BLaER1 treated with 17β-estradiol and CSF1 and Interleukin-3, amounts not matched to agents 10 nM and 100 nM (cell line): ENCODE results near the gene RMDN2.

Source experiments
- H3K27ac ChIP-seq, 11 experiments: shearing (Covaris generic); formaldehyde crosslinking; 2 replicates each; pipeline ENCODE4 v1.8.1; 2022
- H3K27me3 ChIP-seq, 11 experiments: shearing (Covaris generic); formaldehyde crosslinking; 2 replicates each; pipeline ENCODE4 v1.8.1; 2022
- H3K36me3 ChIP-seq, 11 experiments: shearing (Covaris generic); formaldehyde crosslinking; 2 replicates each; pipeline ENCODE4 v1.8.1; 2022
- H3K4me1 ChIP-seq, 10 experiments: shearing (Covaris generic); formaldehyde crosslinking; 2 replicates each; pipeline ENCODE4 v1.8.1; 2022
- H3K4me2 ChIP-seq, 11 experiments: shearing (Covaris generic); formaldehyde crosslinking; 2 replicates each; pipeline ENCODE4 v1.8.1; 2022
- H3K4me3 ChIP-seq, 10 experiments: shearing (Covaris generic); formaldehyde crosslinking; 2 replicates each; pipeline ENCODE4 v1.8.1; 2022
- H3K9ac ChIP-seq, 11 experiments: shearing (Covaris generic); formaldehyde crosslinking; 2 replicates each; pipeline ENCODE4 v1.8.1; 2022
- H3K9me3 ChIP-seq, 11 experiments: shearing (Covaris generic); formaldehyde crosslinking; replicated peaks in 1 of 11; 2 replicates each; pipeline ENCODE4 v1.8.1; 2022
- H4K20me1 ChIP-seq, 11 experiments: shearing (Covaris generic); formaldehyde crosslinking; 2 replicates each; pipeline ENCODE4 v1.8.1; 2022
- Cebpa-rat ChIP-seq, 11 experiments: shearing (Covaris generic); IDR thresholded peaks; 2 replicates each; pipeline ENCODE4 v1.8.1; 2022

Gene RMDN2

DNA sequence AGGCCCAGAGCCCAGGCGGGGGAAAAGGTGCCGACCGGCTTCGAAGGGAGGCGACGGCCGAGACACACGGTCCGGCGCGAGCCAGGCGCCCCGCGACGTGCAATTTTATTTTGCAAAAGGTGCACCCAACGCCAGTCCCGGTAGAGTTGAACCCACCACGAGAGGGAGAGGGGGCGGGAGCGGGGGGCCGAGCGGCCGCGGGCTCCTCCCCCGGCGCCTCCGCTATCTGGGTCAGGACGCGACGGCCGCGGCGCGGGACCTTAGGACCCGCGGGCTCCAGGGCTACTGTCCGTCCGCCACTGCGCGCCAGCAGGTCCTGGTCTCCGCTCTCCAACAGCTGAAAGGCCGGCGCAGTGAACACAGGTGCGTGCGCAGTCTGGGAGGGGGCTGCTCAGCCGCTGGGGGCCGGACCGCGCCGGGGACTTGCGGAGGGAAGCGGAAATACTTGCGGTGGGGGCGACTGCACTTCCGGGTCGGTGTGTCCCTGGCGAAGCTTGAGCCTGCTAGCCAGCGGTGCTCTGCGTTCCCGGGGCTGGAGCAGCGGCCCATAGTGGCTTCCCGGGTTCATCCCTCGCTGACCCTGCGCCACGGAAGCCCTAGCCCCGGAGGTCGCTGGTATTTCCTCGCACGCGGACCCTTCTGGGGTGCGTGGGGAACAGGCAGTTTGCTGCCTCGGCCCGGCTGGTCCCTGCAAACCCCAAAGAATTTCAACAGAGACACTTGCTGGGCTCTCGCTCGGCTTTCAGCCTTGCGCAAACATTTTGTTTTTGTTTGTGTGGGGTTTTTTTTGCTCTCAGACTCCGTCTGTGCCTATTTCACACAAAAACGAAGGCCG is at the start of gene RMDN2:
RMDN2 (plus strand) TSS at position 225 of the 835 bp plus-strand sequence. CDS start 3,991 bp downstream, outside the sequence.
- Histone ChIP-seq H3K27ac (peak within 1 kb of the TSS; percentile 78 to 93 (median 88)), H3K9ac (peak within 1 kb of the TSS; percentile 81 to 89 (median 86)), H3K9me3 (no peaks in the 10 kb centered on the region), H3K27me3 (no peaks in the 10 kb centered on the region), H3K4me2 (peak within 1 kb of the TSS; percentile 80 to 93 (median 84)), H3K4me1 (peaks cover 14 to 41% (median 31%) of the 10 kb centered on the region in 10 experiments), H3K36me3 (peaks cover 0 to 11% (median under 1%) of the 10 kb centered on the region in 11 experiments; a peak in 4 of 22 replicates), H4K20me1 (no peaks in the 10 kb centered on the region), H3K4me3 (peak within 1 kb of the TSS; percentile 73 to 83 (median 76))
- TF ChIP-seq Cebpa-rat (IDR thresholded peaks at IDR 0.05) = peak in 9 of 11 experiments; percentile 44 to 86 (median 65); a peak in 15 of 22 replicates

DNA sequence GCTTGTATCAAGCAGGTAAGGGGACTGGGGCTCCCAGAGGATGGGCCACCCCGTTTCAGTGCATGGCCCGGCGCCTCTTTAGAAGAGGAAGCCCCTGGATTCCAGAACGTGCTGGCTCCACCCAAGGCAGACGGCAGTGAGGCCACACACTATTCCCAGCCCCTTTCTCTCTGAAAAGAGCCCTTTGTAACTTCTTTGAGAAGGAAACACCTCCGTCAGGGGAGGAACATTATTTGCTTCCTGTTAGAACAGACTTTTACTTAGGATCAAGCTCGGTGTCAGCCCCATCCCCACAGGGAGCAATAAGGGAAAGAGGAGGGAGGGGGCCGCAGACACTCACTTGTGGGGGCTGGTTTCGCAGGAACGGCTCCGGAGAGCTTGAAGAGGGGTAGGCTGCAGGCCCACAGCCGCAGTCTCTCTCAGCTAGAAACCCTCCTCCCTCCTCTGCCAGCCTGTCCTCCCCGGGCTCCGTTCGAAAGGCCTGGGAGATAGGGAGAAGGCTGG is 49.6 kb upstream of the RMDN2 start:
- peaks cover 0 to 15% (median 0%) of the 10 kb centered on the region in 11 experiments; a peak in 3 of 22 replicates for H3K27me3 ChIP-seq
- H3K4me3 ChIP-seq = no peak overlapping the region
- no peaks in the 10 kb centered on the region for H3K9me3 ChIP-seq
- no peaks in the 10 kb centered on the region for H3K36me3 ChIP-seq
- no peak overlapping the region for H3K27ac ChIP-seq
- peaks cover 6 to 41% (median 16%) of the 10 kb centered on the region in 10 experiments; a peak in 19 of 20 replicates for H3K4me1 ChIP-seq
- no peak for TF ChIP-seq Cebpa-rat (IDR thresholded peaks at IDR 0.05)
- no peaks in the 10 kb centered on the region for H4K20me1 ChIP-seq
- H3K4me2 ChIP-seq = peak overlapping the region in 4 of 11 experiments; percentile 6 to 21 (median 16); a peak in 5 of 22 replicates
- peak overlapping the region in 1 of 11 experiments; percentile 35; a peak in 1 of 22 replicates for H3K9ac ChIP-seq

GRCh38 chr2:37876227-37876626 is 48.9 kb upstream of the RMDN2 start:
- H3K4me1 ChIP-seq = peaks cover 6 to 34% (median 20%) of the 10 kb centered on the region in 10 experiments; a peak in 19 of 20 replicates
- no peaks in the 10 kb centered on the region for H3K9me3 ChIP-seq
- H3K4me3 ChIP-seq = no peak overlapping the region
- H4K20me1 ChIP-seq = no peaks in the 10 kb centered on the region
- peaks cover 0 to 18% (median 0%) of the 10 kb centered on the region in 11 experiments; a peak in 4 of 22 replicates for H3K27me3 ChIP-seq
- no peak overlapping the region for H3K4me2 ChIP-seq
- no peak overlapping the region for H3K9ac ChIP-seq
- H3K27ac ChIP-seq = no peak overlapping the region
- no peaks in the 10 kb centered on the region for H3K36me3 ChIP-seq
- no peak for TF ChIP-seq Cebpa-rat (IDR thresholded peaks at IDR 0.05)

DNA sequence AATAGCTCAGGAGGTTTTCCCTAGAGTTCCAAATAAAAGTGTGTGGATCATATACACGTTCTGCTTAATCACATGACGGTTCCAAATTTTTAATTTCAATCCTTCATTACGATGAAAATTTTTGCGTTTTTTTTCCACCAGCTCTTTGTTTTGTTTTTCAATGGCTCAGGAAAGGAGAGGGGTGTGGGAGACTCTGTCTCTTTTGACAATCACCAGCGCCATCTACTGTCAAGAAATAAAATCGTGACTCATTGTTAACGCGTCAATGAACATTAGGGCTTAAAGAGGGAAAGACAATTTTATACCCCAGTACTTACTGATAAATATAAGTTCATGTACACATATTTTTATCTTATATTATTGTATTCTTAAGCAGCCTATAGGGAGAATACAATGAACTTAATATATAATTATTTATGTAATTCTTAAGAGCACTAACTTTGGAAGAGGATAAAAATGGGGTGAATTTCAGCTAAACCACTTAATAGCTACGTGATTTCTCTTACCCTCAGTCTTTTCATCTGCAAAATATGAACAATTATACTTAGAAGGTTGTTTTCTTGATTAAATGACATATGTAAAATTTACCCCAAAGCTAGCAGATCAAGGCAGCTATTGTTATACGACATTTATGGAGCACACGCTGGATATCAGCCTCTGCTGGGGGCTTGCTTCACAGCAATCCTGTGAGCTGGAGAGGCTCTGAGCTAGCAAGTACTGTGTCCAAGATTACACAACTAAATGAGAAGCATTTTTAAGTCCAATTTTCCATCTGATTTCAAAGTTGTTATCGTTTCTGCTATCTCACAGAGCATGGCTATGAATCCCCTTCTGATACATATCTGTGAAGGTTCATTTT is 47.4 kb upstream of the RMDN2 start:
- H3K9ac ChIP-seq = no peak overlapping the region

GRCh38 chr2:37878536-37878935 is 46.6 kb upstream of the RMDN2 start:
- Histone ChIP-seq H3K4me3 (no peak overlapping the region), H3K27ac (no peak overlapping the region), H3K9me3 (no peaks in the 10 kb centered on the region), H3K4me2 (no peak overlapping the region), H3K36me3 (no peaks in the 10 kb centered on the region), H4K20me1 (no peaks in the 10 kb centered on the region), H3K27me3 (peaks cover 0 to 18% (median 0%) of the 10 kb centered on the region in 11 experiments; a peak in 4 of 22 replicates), H3K9ac (no peak overlapping the region), H3K4me1 (peaks cover 0 to 13% (median 8%) of the 10 kb centered on the region in 10 experiments; a peak in 14 of 20 replicates)
- no peak for TF ChIP-seq Cebpa-rat (IDR thresholded peaks at IDR 0.05)

More for the DNA sequence above, 47.4 kb upstream of the RMDN2 start:
- no peak for TF ChIP-seq Cebpa-rat (IDR thresholded peaks at IDR 0.05)
- no peak overlapping the region for H3K27ac ChIP-seq
- peak overlapping the region in 1 of 11 experiments; percentile 33; a peak in 2 of 22 replicates for H3K4me2 ChIP-seq
- no peaks in the 10 kb centered on the region for H4K20me1 ChIP-seq
- no peak overlapping the region for H3K4me3 ChIP-seq
- H3K36me3 ChIP-seq = no peaks in the 10 kb centered on the region
- H3K9me3 ChIP-seq = no peaks in the 10 kb centered on the region
- H3K4me1 ChIP-seq = peaks cover 6 to 21% (median 16%) of the 10 kb centered on the region in 10 experiments; a peak in 18 of 20 replicates
- peaks cover 0 to 18% (median 0%) of the 10 kb centered on the region in 11 experiments; a peak in 4 of 22 replicates for H3K27me3 ChIP-seq

- no peak for TF ChIP-seq Cebpa-rat (IDR thresholded peaks at IDR 0.05)
- Histone ChIP-seq H3K27me3 (peaks cover 0 to 8% (median 0%) of the 10 kb centered on the region in 11 experiments; a peak in 3 of 22 replicates), H3K9ac (no peak overlapping the region), H3K4me2 (peak overlapping the region in 6 of 11 experiments; percentile 15 to 54 (median 32); a peak in 6 of 22 replicates), H3K9me3 (no peaks in the 10 kb centered on the region), H3K4me1 (peaks cover 0 to 11% (median 5%) of the 10 kb centered on the region in 10 experiments; a peak in 11 of 20 replicates), H3K4me3 (no peak overlapping the region), H4K20me1 (no peaks in the 10 kb centered on the region), H3K36me3 (no peaks in the 10 kb centered on the region), H3K27ac (no peak overlapping the region)
Observed at GRCh38 chr2:37880551-37880950, 44.5 kb upstream of the RMDN2 start.

DNA sequence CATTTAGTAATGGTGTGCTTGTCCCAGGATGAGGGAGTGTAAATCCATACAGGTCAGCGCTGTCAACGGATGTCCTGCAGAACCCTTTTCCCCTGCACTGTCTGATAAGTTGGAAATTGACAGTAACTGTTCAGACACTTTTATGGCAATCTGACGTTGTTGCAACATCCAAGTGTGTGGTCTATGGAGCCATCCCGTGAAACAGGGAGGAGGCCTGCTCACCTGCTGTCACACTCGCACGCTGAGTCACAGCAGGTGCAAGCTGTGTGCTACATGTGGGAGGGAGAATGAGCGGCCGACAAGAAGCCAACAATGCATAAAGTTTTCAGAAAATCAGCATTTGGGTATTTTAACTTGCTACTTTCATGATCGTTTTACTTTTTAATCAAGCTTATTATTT is 43.7 kb upstream of the RMDN2 start:
- Histone ChIP-seq H3K27me3 (peaks cover 0 to 8% (median 0%) of the 10 kb centered on the region in 11 experiments; a peak in 3 of 22 replicates), H3K36me3 (no peaks in the 10 kb centered on the region), H3K9ac (no peak overlapping the region), H3K4me3 (no peak overlapping the region), H3K9me3 (no peaks in the 10 kb centered on the region), H3K4me1 (peaks cover 0 to 11% (median 2%) of the 10 kb centered on the region in 10 experiments; a peak in 7 of 20 replicates), H3K27ac (no peak overlapping the region), H4K20me1 (no peaks in the 10 kb centered on the region), H3K4me2 (no peak overlapping the region)
- no peak for TF ChIP-seq Cebpa-rat (IDR thresholded peaks at IDR 0.05)

DNA sequence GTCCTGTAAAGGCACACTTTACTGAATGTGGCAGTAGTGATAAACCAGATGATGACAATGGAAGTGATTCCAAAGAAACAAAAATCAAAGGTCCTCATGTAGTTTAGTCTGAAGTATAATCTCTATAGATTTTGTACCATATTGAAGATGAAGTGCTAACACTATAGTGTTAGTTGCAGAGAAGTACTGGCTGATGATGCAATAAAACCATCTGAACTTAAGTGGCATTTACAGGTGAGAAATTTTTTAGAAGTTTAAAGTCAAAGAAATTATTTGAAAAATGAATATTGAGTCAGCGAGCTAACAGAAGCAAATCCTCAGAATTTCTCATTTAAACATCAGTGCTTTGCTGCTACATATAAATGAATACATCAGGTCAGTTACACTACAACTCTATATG is 43.1 kb upstream of the RMDN2 start:
- no peaks in the 10 kb centered on the region for H3K9me3 ChIP-seq
- no peak for TF ChIP-seq Cebpa-rat (IDR thresholded peaks at IDR 0.05)
- no peak overlapping the region for H3K4me2 ChIP-seq
- no peaks in the 10 kb centered on the region for H3K36me3 ChIP-seq
- no peak overlapping the region for H3K9ac ChIP-seq
- no peaks in the 10 kb centered on the region for H4K20me1 ChIP-seq
- H3K4me3 ChIP-seq = no peak overlapping the region
- no peak overlapping the region for H3K27ac ChIP-seq
- peaks cover 0 to 8% (median 0%) of the 10 kb centered on the region in 11 experiments; a peak in 3 of 22 replicates for H3K27me3 ChIP-seq
- H3K4me1 ChIP-seq = peaks cover 0 to 11% (median 2%) of the 10 kb centered on the region in 10 experiments; a peak in 7 of 20 replicates
